ENCODE measurements around the gene IL1RAPL1. TPM values are rescaled to one million over a fixed set of nuclear protein-coding genes. Genes with fewer than 3 reads are reported as not detected.

The IL1RAPL1 gene
- total RNA-seq, 1 experiment from 2014 or later, result not detected

DNA sequence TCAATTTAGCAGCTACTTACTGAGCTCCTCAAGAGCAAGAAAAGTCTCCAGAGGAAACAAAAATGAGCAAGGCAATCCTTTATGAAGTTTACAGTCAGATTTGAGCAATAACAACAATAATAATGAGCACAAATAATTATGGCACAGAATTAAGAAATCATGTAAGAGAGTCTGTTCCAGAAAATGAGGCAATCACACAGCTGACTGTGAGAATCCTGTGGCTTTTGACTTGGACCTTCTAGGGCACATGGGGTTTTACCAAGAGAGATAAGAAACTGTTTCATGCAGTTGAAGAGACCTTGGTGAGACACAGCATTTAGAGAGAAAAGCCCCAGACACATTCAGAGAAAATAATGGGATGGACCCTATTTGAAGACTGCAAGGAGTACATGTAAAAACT is 1265.5 kb downstream of the IL1RAPL1 start:
- no peak overlapping the region for H3K4me3 Mint-ChIP-seq (ENCODE audit: low read depth, unreplicated experiment)
- no peak overlapping the region for H3K27ac Mint-ChIP-seq (ENCODE audit: unreplicated experiment)
- no peaks in the 10 kb centered on the region for H3K4me1 Mint-ChIP-seq (ENCODE audit: low read depth, unreplicated experiment)
- H3K9me3 Mint-ChIP-seq (ENCODE audit: low read depth, unreplicated experiment), result peaks cover 2% of the 10 kb centered on the region
- CTCF ChIA-PET, result no interaction called here
- no peaks in the 10 kb centered on the region for H3K27me3 Mint-ChIP-seq (ENCODE audit: unreplicated experiment)
- intact Hi-C loops (cut with micrococcal nuclease; ENCODE audit: unreplicated experiment), result no loop called here
- TF ChIP-seq, protein P1, sequence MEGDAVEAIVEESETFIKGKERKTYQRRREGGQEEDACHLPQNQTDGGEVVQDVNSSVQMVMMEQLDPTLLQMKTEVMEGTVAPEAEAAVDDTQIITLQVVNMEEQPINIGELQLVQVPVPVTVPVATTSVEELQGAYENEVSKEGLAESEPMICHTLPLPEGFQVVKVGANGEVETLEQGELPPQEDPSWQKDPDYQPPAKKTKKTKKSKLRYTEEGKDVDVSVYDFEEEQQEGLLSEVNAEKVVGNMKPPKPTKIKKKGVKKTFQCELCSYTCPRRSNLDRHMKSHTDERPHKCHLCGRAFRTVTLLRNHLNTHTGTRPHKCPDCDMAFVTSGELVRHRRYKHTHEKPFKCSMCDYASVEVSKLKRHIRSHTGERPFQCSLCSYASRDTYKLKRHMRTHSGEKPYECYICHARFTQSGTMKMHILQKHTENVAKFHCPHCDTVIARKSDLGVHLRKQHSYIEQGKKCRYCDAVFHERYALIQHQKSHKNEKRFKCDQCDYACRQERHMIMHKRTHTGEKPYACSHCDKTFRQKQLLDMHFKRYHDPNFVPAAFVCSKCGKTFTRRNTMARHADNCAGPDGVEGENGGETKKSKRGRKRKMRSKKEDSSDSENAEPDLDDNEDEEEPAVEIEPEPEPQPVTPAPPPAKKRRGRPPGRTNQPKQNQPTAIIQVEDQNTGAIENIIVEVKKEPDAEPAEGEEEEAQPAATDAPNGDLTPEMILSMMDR (IDR thresholded peaks at IDR 0.05; ENCODE audit: unreplicated experiment), result no peak
- BruUV-seq (replicated peaks), result no TSS peak
- DNase-seq, result no peak
- H3K36me3 Mint-ChIP-seq (ENCODE audit: insufficient read depth, unreplicated experiment), result no peaks in the 10 kb centered on the region

DNA sequence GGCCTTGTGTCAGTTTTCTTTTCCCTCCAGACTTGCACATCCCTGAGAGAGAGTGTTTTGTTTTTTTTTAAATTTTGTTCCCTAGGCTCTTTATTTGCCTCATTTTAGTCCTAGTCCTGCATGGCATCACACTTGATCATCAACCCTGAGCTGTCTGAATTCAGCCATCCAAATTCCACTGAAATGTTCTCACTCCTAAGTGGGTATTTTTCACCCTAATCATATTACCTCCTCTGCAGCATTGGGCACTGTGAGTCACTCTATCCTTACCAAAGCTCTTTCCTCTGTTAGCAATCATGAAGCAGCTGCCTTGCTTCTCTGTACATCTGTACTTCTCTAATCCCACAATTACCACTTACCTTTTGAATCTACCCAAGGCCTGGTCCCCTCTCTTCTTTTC is 1271.5 kb downstream of the IL1RAPL1 start:
- no peak overlapping the region for H3K27ac Mint-ChIP-seq (ENCODE audit: unreplicated experiment)
- no TSS peak for BruUV-seq (replicated peaks)
- TF ChIP-seq, protein P1 (IDR thresholded peaks at IDR 0.05; ENCODE audit: unreplicated experiment), result no peak
- no peak overlapping the region for H3K4me3 Mint-ChIP-seq (ENCODE audit: low read depth, unreplicated experiment)
- intact Hi-C loops (cut with micrococcal nuclease; ENCODE audit: unreplicated experiment), result no loop called here
- peaks cover 2% of the 10 kb centered on the region for H3K9me3 Mint-ChIP-seq (ENCODE audit: low read depth, unreplicated experiment)
- DNase-seq, result no peak
- no peaks in the 10 kb centered on the region for H3K27me3 Mint-ChIP-seq (ENCODE audit: unreplicated experiment)
- H3K4me1 Mint-ChIP-seq (ENCODE audit: low read depth, unreplicated experiment), result no peaks in the 10 kb centered on the region
- no peaks in the 10 kb centered on the region for H3K36me3 Mint-ChIP-seq (ENCODE audit: insufficient read depth, unreplicated experiment)
- CTCF ChIA-PET, result no interaction called here

DNA sequence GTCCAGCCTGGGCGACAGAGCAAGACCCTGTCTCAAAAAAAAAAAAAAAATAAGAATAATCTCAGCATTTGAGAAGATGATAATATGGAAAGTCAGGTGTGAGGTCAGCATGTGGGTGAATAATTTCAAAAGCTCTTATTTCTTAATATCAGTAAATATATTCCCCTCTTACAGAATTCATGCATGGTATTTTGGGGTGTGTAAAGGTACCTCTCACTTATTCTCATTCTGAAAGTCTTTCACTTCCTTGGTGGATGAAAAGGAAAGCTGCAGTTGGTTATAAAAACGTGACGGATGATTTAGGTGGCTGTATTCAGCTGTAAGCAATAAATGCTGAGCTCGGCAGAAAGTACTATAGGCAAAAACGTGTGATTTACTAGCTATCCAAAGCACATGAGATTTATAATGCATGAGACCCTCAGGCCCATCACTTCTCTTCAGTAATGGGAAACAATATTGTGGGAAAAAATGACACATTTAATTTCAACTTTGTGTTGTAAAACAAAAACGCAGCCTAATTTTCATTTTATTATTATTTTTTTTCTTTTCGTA is 1275.0 kb downstream of the IL1RAPL1 start:
- intact Hi-C loops (cut with micrococcal nuclease; ENCODE audit: unreplicated experiment), result no loop called here
- no TSS peak for BruUV-seq (replicated peaks)
- Mint-ChIP-seq H3K4me3 (ENCODE audit: low read depth, unreplicated experiment) (no peak overlapping the region), H3K27ac (ENCODE audit: unreplicated experiment) (no peak overlapping the region), H3K9me3 (ENCODE audit: low read depth, unreplicated experiment) (no peaks in the 10 kb centered on the region), H3K36me3 (ENCODE audit: insufficient read depth, unreplicated experiment) (no peaks in the 10 kb centered on the region), H3K27me3 (ENCODE audit: unreplicated experiment) (no peaks in the 10 kb centered on the region), H3K4me1 (ENCODE audit: low read depth, unreplicated experiment) (no peaks in the 10 kb centered on the region)
- no peak for DNase-seq
- CTCF ChIA-PET, result no interaction called here
- TF ChIP-seq, protein P1 (IDR thresholded peaks at IDR 0.05; ENCODE audit: unreplicated experiment), result no peak

DNA sequence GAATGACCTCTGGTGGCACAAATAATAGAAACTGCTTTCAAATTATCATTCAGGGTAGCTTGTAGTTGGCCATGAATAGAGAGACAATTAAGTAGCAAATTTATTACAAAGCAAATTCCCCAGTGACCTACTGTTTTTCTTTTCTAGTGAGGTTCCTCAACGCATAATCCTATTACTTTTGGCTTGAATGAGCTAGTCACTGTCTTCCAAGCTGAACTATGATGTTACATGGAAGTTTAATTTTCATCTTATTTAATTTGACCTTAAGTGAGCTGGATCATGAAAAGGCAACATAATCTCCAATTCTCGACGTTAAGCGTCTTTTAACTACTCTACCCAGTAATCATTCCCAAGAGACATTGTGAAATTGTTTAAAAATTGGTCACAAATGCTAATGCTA is 1280.7 kb downstream of the IL1RAPL1 start:
- no peak for DNase-seq
- Mint-ChIP-seq H3K9me3 (ENCODE audit: low read depth, unreplicated experiment) (no peaks in the 10 kb centered on the region), H3K27ac (ENCODE audit: unreplicated experiment) (no peak overlapping the region), H3K4me3 (ENCODE audit: low read depth, unreplicated experiment) (no peak overlapping the region), H3K36me3 (ENCODE audit: insufficient read depth, unreplicated experiment) (no peaks in the 10 kb centered on the region), H3K4me1 (ENCODE audit: low read depth, unreplicated experiment) (no peaks in the 10 kb centered on the region), H3K27me3 (ENCODE audit: unreplicated experiment) (no peaks in the 10 kb centered on the region)
- intact Hi-C loops (cut with micrococcal nuclease; ENCODE audit: unreplicated experiment), result no loop called here
- BruUV-seq (replicated peaks), result no TSS peak
- CTCF ChIA-PET, result no interaction called here
- TF ChIP-seq, protein P1 (IDR thresholded peaks at IDR 0.05; ENCODE audit: unreplicated experiment), result no peak
